ENCODE results near the gene SKA2.

Gene SKA2

GRCh38 chr17:59165933-59166342 lies 11.0 kb upstream of the SKA2 start:
- TF ChIP-seq, protein P1, sequence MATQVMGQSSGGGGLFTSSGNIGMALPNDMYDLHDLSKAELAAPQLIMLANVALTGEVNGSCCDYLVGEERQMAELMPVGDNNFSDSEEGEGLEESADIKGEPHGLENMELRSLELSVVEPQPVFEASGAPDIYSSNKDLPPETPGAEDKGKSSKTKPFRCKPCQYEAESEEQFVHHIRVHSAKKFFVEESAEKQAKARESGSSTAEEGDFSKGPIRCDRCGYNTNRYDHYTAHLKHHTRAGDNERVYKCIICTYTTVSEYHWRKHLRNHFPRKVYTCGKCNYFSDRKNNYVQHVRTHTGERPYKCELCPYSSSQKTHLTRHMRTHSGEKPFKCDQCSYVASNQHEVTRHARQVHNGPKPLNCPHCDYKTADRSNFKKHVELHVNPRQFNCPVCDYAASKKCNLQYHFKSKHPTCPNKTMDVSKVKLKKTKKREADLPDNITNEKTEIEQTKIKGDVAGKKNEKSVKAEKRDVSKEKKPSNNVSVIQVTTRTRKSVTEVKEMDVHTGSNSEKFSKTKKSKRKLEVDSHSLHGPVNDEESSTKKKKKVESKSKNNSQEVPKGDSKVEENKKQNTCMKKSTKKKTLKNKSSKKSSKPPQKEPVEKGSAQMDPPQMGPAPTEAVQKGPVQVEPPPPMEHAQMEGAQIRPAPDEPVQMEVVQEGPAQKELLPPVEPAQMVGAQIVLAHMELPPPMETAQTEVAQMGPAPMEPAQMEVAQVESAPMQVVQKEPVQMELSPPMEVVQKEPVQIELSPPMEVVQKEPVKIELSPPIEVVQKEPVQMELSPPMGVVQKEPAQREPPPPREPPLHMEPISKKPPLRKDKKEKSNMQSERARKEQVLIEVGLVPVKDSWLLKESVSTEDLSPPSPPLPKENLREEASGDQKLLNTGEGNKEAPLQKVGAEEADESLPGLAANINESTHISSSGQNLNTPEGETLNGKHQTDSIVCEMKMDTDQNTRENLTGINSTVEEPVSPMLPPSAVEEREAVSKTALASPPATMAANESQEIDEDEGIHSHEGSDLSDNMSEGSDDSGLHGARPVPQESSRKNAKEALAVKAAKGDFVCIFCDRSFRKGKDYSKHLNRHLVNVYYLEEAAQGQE (IDR thresholded peaks at IDR 0.05; ENCODE audit: low read depth), result no peak
- TF ChIP-seq TEAD4 (IDR thresholded peaks at IDR 0.05), result 0 out of 2 replicates have a peak, but pooled peaks have one; percentile 27
- peak; percentile 79 for TF ChIP-seq NFIC (IDR thresholded peaks at IDR 0.05)
- TF ChIP-seq CEBPB (IDR thresholded peaks at IDR 0.05), result no peak
- TF ChIP-seq RAD21 (IDR thresholded peaks at IDR 0.05; ENCODE audit: low read depth), result peak; percentile 36; the same call in 1 of the 2 replicates
- no peak for TF ChIP-seq EGR1 (IDR thresholded peaks at IDR 0.05)
- no peak for TF ChIP-seq ZBTB7A (IDR thresholded peaks at IDR 0.05; ENCODE audit: low read depth)

GRCh38 chr17:59161477-59161876 lies 6.5 kb upstream of the SKA2 start:
- TF ChIP-seq NFIC (IDR thresholded peaks at IDR 0.05) (no peak), ZBTB7A (IDR thresholded peaks at IDR 0.05; ENCODE audit: low read depth) (no peak), TAF1 (IDR thresholded peaks at IDR 0.05; ENCODE audit: low read depth) (no peak), FOXM1 (IDR thresholded peaks at IDR 0.05; ENCODE audit: borderline replicate concordance, low read depth) (no peak), MAX (IDR thresholded peaks at IDR 0.05) (no peak), CEBPB (IDR thresholded peaks at IDR 0.05) (no peak), EGR1 (IDR thresholded peaks at IDR 0.05) (no peak), EP300 (IDR thresholded peaks at IDR 0.05; ENCODE audit: borderline replicate concordance) (no peak)
- TF ChIP-seq, protein P1 (IDR thresholded peaks at IDR 0.05; ENCODE audit: low read depth), result no peak

DNA sequence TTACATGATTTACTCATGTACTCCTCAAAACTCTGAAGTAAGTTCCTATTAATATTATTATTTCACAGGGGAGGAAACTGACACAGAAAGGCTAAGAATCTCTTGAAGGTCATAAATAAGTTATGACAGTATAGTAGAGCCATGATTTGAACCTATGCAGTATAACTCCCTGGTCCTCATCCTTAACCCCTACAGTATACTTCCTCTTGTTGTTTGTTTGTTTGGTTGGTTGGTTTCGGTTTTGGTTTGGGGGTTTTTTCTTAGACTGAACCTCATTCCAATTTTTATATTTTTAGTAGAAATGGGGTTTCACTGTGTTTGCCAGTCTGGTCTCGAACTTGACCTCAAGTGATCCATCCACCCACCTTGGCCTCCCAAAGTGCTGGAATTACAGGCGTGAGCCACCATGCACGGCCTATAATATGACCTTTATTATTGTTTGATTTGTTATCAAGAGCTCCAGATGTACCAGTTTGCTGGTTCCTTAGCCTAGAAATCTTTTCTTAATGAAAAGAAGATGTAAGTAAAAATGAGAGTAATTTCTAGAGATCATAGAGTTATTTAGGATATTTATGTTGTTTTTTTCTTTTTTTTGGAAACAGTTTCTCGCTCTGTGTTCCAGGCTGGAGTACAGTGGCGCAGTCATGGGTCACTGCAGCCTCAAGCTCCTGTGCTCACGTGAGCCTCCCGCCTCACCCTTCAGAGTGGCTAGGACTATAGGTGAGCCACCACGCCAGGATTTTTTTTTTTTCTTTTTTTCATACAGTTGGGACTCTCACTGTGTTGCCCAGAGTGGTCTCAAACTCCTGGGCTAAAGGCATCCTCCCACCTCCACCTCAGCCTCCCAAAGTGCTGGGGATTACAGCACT lies 5.4 kb upstream of the SKA2 start:
- no peak for TF ChIP-seq EGR1 (IDR thresholded peaks at IDR 0.05)
- TF ChIP-seq YY1 (IDR thresholded peaks at IDR 0.05; ENCODE audit: low read depth), result no peak
- TF ChIP-seq RAD21 (IDR thresholded peaks at IDR 0.05; ENCODE audit: low read depth), result no peak
- TF ChIP-seq, protein P2, sequence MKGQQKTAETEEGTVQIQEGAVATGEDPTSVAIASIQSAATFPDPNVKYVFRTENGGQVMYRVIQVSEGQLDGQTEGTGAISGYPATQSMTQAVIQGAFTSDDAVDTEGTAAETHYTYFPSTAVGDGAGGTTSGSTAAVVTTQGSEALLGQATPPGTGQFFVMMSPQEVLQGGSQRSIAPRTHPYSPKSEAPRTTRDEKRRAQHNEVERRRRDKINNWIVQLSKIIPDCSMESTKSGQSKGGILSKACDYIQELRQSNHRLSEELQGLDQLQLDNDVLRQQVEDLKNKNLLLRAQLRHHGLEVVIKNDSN (IDR thresholded peaks at IDR 0.05), result no peak
- TF ChIP-seq FOXM1 (IDR thresholded peaks at IDR 0.05; ENCODE audit: borderline replicate concordance, low read depth), result no peak
- no peak for TF ChIP-seq NFIC (IDR thresholded peaks at IDR 0.05)
- no peak for TF ChIP-seq EP300 (IDR thresholded peaks at IDR 0.05; ENCODE audit: borderline replicate concordance)
- TF ChIP-seq CEBPB (IDR thresholded peaks at IDR 0.05), result no peak
- TF ChIP-seq, protein P1 (IDR thresholded peaks at IDR 0.05; ENCODE audit: low read depth), result no peak
- TF ChIP-seq MAX (IDR thresholded peaks at IDR 0.05), result no peak
- no peak for TF ChIP-seq TAF1 (IDR thresholded peaks at IDR 0.05; ENCODE audit: low read depth)
- no peak for TF ChIP-seq TEAD4 (IDR thresholded peaks at IDR 0.05)

DNA sequence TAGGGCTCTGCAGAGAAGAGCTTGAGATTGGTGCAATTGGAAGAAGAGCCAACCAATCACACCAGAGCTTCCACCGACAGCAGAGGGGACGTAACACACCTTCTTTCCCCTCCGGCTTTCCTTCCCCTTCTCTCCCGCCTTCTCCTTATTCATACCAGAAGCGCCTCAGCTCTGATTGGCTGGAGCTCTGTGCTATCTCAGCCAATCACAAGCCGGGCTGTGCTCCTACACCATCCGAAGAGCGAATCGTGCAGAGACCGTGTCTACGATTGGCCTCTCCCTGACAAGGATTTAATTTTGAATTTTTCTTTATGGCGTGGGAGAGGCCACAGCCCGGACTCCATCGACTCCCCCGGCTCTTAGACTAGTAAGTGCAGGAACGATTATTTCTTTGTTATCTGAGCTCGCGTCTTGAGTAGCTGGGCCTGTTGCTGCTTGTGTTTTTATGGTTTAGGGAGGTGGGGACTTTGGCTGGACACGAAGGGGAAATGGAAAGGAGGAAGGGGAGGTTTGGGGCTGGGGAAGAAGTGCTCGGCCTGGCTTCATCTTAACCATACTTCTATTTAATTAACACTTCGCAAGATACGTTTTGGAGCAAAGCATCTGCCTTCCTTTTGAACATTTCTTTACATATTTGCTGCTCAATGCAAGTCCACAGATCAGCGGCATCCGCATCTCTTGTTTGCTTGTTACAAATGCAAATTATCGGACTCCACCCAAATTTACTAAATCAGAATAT lies 622 bp upstream of the SKA2 start, which contains the start of gene PRR11:
TSS of gene PRR11 (plus strand) at position 308 of the 739 bp plus-strand sequence. CDS start 14,007 bp downstream, outside the sequence.
- no peak for TF ChIP-seq NFIC (IDR thresholded peaks at IDR 0.05)
- peak; percentile 48; the same call in 1 of the 2 replicates for TF ChIP-seq TAF1 (IDR thresholded peaks at IDR 0.05; ENCODE audit: low read depth)
- no peak for TF ChIP-seq RAD21 (IDR thresholded peaks at IDR 0.05; ENCODE audit: low read depth)
- TF ChIP-seq TEAD4 (IDR thresholded peaks at IDR 0.05), result no peak
- no peak for TF ChIP-seq EP300 (IDR thresholded peaks at IDR 0.05; ENCODE audit: borderline replicate concordance)
- TF ChIP-seq, protein P1 (IDR thresholded peaks at IDR 0.05; ENCODE audit: low read depth), result no peak
- TF ChIP-seq ZBTB7A (IDR thresholded peaks at IDR 0.05; ENCODE audit: low read depth), result no peak
- peak; percentile 60 for TF ChIP-seq YY1 (IDR thresholded peaks at IDR 0.05; ENCODE audit: low read depth)
- TF ChIP-seq MAX (IDR thresholded peaks at IDR 0.05), result peak; percentile 77
- TF ChIP-seq, protein P2 (IDR thresholded peaks at IDR 0.05), result no peak
- no peak for TF ChIP-seq CEBPB (IDR thresholded peaks at IDR 0.05)
- TF ChIP-seq EGR1 (IDR thresholded peaks at IDR 0.05), result 0 out of 2 replicates have a peak, but pooled peaks have one; percentile 11
- peak; percentile 96 for TF ChIP-seq FOXM1 (IDR thresholded peaks at IDR 0.05; ENCODE audit: borderline replicate concordance, low read depth)
- 0 out of 2 replicates have a peak, but pooled peaks have one; percentile 22 for TF ChIP-seq CREB1 (IDR thresholded peaks at IDR 0.05; ENCODE audit: low read depth)
- TF ChIP-seq TCF12 (IDR thresholded peaks at IDR 0.05; ENCODE audit: low read depth), result no peak
